ENCODE results near the gene SETD5. TPM values are rescaled to one million over a fixed set of nuclear protein-coding genes. Genes with fewer than 3 reads are reported as not detected.
A peak's percentile ranks its signal among the peaks of the same experiment; 100 is the strongest.

The SETD5 gene
- total and polyA plus RNA-seq, 11 donors: 28.2 to 84.2 (median 47.6) TPM

DNA sequence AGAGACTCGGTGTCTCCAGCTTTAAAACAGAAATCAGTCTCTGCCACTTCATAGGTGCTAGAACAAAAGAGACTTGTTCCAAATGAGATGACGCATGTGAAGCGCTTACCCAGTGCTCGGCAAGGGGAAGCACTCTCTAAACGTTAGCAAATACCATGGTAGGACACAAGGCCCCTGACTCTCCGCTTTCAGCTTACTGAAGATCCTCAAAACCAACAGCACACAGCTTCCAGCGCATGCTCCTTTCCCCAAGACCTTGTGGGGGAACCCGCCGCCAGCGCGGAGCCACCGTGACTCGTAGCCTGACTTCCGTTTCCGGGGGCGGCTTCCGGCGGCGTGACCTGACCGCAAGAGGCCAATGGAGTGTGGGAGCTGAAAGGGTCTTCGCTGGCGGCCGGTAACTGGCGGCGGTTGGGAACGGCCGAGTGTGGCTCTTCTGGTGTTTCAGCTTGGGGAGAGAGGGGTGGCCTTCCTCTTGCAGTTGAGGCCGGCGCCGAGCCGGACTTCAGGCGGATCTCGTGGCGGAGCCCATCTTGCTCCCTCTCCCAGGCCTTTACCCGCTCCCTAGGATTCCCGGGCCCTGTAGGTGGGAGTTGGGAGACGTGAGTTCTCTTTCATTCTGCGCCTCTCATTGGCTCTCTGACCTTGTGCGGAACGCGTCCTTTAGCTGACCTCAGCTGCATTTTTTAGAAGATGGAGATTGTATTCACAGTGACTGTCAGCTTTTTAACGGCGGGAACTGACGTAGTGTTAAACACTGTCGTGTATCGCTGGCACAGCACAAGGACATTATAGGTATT, 34.5 kb upstream of the SETD5 start, which contains the start of gene THUMPD3:
Gene THUMPD3 (plus strand): TSS at position 324 of the 800 bp plus-strand sequence. CDS start 2,015 bp downstream, outside the sequence.
- peaks cover 0 to 35% (median 31%) of the 10 kb centered on the region in 9 donors for H3K36me3 ChIP-seq
- H3K4me1 ChIP-seq: peaks cover 0 to 27% (median 14%) of the 10 kb centered on the region in 12 donors
- intact Hi-C loops (cut with DNase I): loop anchor here in 6 of 10 donors (2.0 to 5.0 kb wide), 4 partner anchors 34 to 74 kb away; partner anchors contain the start of gene SETD5 (in 5 of the 6)
- no peaks in the 10 kb centered on the region for H3K27me3 ChIP-seq
- WGBS, 4 donors: 1 to 3% (median 1%) methylated on average over 35 to 46 of the region's 46 CpGs
- H3K27ac ChIP-seq: peak within 1 kb of the TSS; percentile 79 to 97 (median 88)
- DNase-seq (peak; percentile 91 to 95 (median 94)), ATAC-seq (peak; percentile 97 to 99 (median 99))
- TF ChIP-seq POLR2A (IDR thresholded peaks at IDR 0.05): peak in 1 of 2 donors; percentile 76
- TF ChIP-seq, protein P1, sequence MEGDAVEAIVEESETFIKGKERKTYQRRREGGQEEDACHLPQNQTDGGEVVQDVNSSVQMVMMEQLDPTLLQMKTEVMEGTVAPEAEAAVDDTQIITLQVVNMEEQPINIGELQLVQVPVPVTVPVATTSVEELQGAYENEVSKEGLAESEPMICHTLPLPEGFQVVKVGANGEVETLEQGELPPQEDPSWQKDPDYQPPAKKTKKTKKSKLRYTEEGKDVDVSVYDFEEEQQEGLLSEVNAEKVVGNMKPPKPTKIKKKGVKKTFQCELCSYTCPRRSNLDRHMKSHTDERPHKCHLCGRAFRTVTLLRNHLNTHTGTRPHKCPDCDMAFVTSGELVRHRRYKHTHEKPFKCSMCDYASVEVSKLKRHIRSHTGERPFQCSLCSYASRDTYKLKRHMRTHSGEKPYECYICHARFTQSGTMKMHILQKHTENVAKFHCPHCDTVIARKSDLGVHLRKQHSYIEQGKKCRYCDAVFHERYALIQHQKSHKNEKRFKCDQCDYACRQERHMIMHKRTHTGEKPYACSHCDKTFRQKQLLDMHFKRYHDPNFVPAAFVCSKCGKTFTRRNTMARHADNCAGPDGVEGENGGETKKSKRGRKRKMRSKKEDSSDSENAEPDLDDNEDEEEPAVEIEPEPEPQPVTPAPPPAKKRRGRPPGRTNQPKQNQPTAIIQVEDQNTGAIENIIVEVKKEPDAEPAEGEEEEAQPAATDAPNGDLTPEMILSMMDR (IDR thresholded peaks at IDR 0.05): peak in 3 of 12 donors; percentile 6 to 24 (median 11)
- no peaks in the 10 kb centered on the region for H3K9me3 ChIP-seq
- peak within 1 kb of the TSS; percentile 41 to 87 (median 72) for H3K4me3 ChIP-seq

DNA sequence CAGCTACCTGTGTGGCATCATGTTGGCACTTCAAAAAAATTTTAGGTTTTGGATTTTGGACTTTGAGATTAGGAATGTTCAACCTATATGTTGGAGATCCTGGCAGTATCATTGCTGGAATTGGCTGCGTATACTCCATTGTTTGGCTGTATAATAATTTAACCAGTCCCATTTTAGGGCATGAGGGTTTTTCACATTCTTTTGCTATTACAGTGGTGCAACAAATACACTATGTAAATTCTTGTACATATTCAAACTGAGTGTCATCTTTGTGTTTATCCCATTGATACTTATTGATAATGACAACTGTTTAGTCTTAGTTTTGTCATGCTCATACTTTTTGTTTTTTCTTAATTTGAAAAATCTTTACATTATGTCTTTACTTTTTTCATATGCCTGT, 27.9 kb upstream of the SETD5 start:
- Histone ChIP-seq H3K4me1 (peaks cover 0 to 10% (median 3%) of the 10 kb centered on the region in 12 donors), H3K9me3 (no peaks in the 10 kb centered on the region), H3K27ac (no peak overlapping the region), H3K4me3 (no peak overlapping the region), H3K36me3 (peaks cover 0 to 100% (median 97%) of the 10 kb centered on the region in 9 donors), H3K27me3 (no peaks in the 10 kb centered on the region)
- ATAC-seq: no peak
- TF ChIP-seq POLR2A (IDR thresholded peaks at IDR 0.05): no peak
- TF ChIP-seq, protein P1 (IDR thresholded peaks at IDR 0.05): no peak
- 94 to 100% (median 97%) methylated on average over 1 of the region's 1 CpG for WGBS, 4 donors
- no peak for DNase-seq
- intact Hi-C loops (cut with DNase I): no loop called here

DNA sequence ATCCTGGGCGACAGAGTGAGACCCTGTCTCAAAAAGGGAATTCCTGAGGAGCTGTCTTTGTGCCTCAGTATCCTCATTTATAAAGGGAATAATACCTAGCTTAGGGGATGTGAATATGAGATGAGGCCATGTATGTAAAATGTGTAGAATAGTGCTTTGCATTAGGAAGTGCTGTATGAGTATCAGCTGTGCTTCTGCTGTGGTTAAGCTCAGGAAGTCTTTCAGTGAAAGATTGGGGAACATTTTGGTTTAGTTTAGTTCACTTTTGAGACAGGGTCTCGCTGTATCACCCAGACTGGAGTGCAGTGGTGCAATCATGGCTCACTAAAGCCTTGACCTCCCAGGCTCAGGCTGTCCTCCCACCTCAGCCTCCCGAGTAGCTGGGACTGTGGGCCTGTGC, 23.9 kb upstream of the SETD5 start:
- 90 to 95% (median 92%) methylated on average over 3 of the region's 3 CpGs for whole genome bisulfite sequencing, 4 donors
- H3K4me1 ChIP-seq: peaks cover 0 to 5% (median 0%) of the 10 kb centered on the region in 12 donors
- no peak for TF ChIP-seq POLR2A (IDR thresholded peaks at IDR 0.05)
- TF ChIP-seq, protein P1 (IDR thresholded peaks at IDR 0.05): no peak
- no peak overlapping the region for H3K4me3 ChIP-seq
- no peaks in the 10 kb centered on the region for H3K9me3 ChIP-seq
- intact Hi-C loops (cut with DNase I): loop anchor here in 2 of 10 donors (5.0 kb wide), 2 partner anchors 69 to 79 kb away; no protein-coding TSS in a partner anchor
- peaks cover 0 to 100% (median 100%) of the 10 kb centered on the region in 9 donors for H3K36me3 ChIP-seq
- DNase-seq (no peak), ATAC-seq (no peak)
- no peaks in the 10 kb centered on the region for H3K27me3 ChIP-seq
- no peak overlapping the region for H3K27ac ChIP-seq

DNA sequence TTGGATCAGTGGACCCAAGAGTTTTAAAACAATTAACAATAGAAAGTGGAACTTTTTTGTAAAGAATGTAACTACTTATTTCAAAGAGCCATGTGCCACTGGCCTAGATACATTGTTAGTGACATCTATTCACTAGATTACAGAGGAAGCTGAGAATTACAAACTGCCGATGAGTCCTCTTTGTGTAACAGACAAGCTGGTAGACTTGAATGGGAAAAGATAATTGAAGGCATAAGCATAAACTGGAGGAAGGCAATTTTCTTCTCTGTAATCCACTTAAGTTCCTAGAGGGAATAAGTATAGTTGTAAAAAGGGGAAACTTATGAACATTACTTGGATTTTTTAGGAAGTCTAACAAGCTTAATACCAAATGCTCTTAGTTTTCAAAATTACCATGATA, 19.4 kb upstream of the SETD5 start:
- H3K36me3 ChIP-seq: peaks cover 0 to 98% (median 89%) of the 10 kb centered on the region in 9 donors
- intact Hi-C loops (cut with DNase I): loop anchor here in 1 of 10 donors (5.0 kb wide), 1 partner anchor 74 kb away; no protein-coding TSS in a partner anchor

More for the DNA sequence above, 19.4 kb upstream of the SETD5 start:
- DNase-seq (no peak), ATAC-seq (no peak)
- 85 to 93% (median 88%) methylated on average over 1 of the region's 1 CpG for WGBS, 4 donors
- H3K27me3 ChIP-seq: no peaks in the 10 kb centered on the region
- H3K9me3 ChIP-seq: no peaks in the 10 kb centered on the region
- TF ChIP-seq, protein P1 (IDR thresholded peaks at IDR 0.05): no peak
- TF ChIP-seq POLR2A (IDR thresholded peaks at IDR 0.05): no peak
- H3K27ac ChIP-seq: no peak overlapping the region
- H3K4me3 ChIP-seq: no peak overlapping the region
- peaks cover 0 to 10% (median 0%) of the 10 kb centered on the region in 12 donors for H3K4me1 ChIP-seq
